Panc1 (cell line): ENCODE measurements around the gene ACTR3. TPM values are rescaled to one million over a fixed set of nuclear protein-coding genes. Genes with fewer than 3 reads are reported as not detected.

Experiments used
- ATAC-seq: fragments of 200-7000 bp; cut with Tn5 transposase; 2 replicates; pipeline ENCODE4 v1.9.1; 2020; ENCODE audit warnings: mild to moderate bottlenecking, moderate library complexity
- BruUV-seq: library from RNA; stranded (reverse); fragments of 400-500 nt; replicated peaks from 2 replicates; lab custom pipeline; 2021; lab: Mats Ljungman, UMichigan
- CTCF ChIA-PET: fragments of 300-600 bp; sonication (Branson Sonifier 250); formaldehyde crosslinking; loops from one replicate; lab custom pipeline; 2022; ENCODE audit warnings: antibody characterized with exemption; lab: Charles Lee
- POLR2A ChIA-PET: fragments of 300-600 bp; sonication (Branson Sonifier 250); formaldehyde crosslinking; loops from one replicate; lab custom pipeline; 2022; ENCODE audit warnings: antibody characterized with exemption; lab: Charles Lee
- DNase-seq: peaks from one replicate; pipeline ENCODE4 v3.0.0-alpha.2; 2010; ENCODE audit warnings: low read depth, low spot score
- H3K27ac ChIP-seq: 2 replicates; pipeline ENCODE4 v1.5.1; 2011; ENCODE audit warnings: mild to moderate bottlenecking, low read length, inconsistent platforms
- H3K27me3 ChIP-seq: fragments of 200-500 bp; sonication (Bioruptor generic); 2 replicates; pipeline ENCODE4 v1.6.0; 2014; ENCODE audit warnings: low read length, inconsistent platforms; ENCODE audit not compliant: control insufficient read depth, insufficient read depth
- H3K36me3 ChIP-seq: fragments of 200-500 bp; sonication (Bioruptor generic); 2 replicates; pipeline ENCODE4 v1.5.1; 2014; ENCODE audit warnings: inconsistent platforms, mild to moderate bottlenecking, low read length, moderate library complexity; ENCODE audit not compliant: control insufficient read depth, insufficient read depth
- H3K4me1 ChIP-seq: 2 replicates; pipeline ENCODE4 v1.5.1; 2011; ENCODE audit warnings: inconsistent platforms, mild to moderate bottlenecking, low read length, moderate library complexity; ENCODE audit not compliant: control insufficient read depth, insufficient read depth
- H3K4me3 ChIP-seq, 2 experiments: 2 replicates each; pipeline ENCODE4 v1.5.1; 2011 to 2012; ENCODE audit warnings: low read depth in 2 of 2, low read length in 2 of 2, mild to moderate bottlenecking in 2 of 2, inconsistent platforms in 1 of 2, moderate library complexity in 1 of 2
- H3K9me3 ChIP-seq: fragments of 200-500 bp; sonication (Bioruptor generic); 2 replicates; pipeline ENCODE4 v1.5.1; 2014; ENCODE audit warnings: low read depth, mild to moderate bottlenecking, inconsistent platforms, low read length, moderate library complexity; ENCODE audit not compliant: control insufficient read depth, insufficient read depth
- POLR2AphosphoS5 ChIP-seq: IDR thresholded peaks from 2 replicates; pipeline ENCODE4 v1.6.1; 2012; ENCODE audit warnings: mild to moderate bottlenecking, low read depth, low read length, moderate library complexity
- SIN3A ChIP-seq: IDR thresholded peaks from 2 replicates; pipeline ENCODE4 v1.6.1; 2012; ENCODE audit warnings: low read depth, mild to moderate bottlenecking, low read length, moderate library complexity, borderline replicate concordance; ENCODE audit not compliant: insufficient read depth
- TCF7L2 ChIP-seq: IDR thresholded peaks from 2 replicates; pipeline ENCODE4 v1.6.1; 2011; ENCODE audit warnings: mild to moderate bottlenecking, low read depth, low read length, inconsistent platforms
- in situ Hi-C: cut with HindIII; loops from 2 replicates; pipeline ENCODE4 v1.10.0; 2016; ENCODE audit warnings: low sequenced_read_pairs, low pct_unique_long_range_greater_than_20kb
- intact Hi-C: fragments of 100-400 bp; cut with micrococcal nuclease; formaldehyde crosslinking; loops from one replicate; pipeline ENCODE4 v1.10.0; 2022; ENCODE audit not compliant: unreplicated experiment
- total RNA-seq: library from RNA; stranded (reverse); gene quantifications from one replicate; pipeline ENCODE4 v1.2.1, GENCODE V29; 2021; ENCODE audit not compliant: unreplicated experiment
- TF ChIP-seq, protein P1 (sequence below): fragments of 450-650 bp; IDR thresholded peaks from 2 replicates; pipeline ENCODE4 v1.5.1; 2017; ENCODE audit warnings: mild to moderate bottlenecking
- TF ChIP-seq, protein P2 (sequence below), 2 experiments: IDR thresholded peaks; 2 replicates each; pipeline ENCODE4 v1.6.1; 2011 to 2012; ENCODE audit warnings: low read depth in 2 of 2, control low read depth in 1 of 2, low read length in 1 of 2, mild to moderate bottlenecking in 1 of 2, moderate library complexity in 1 of 2; ENCODE audit not compliant: insufficient read depth in 1 of 2

ACTR3 gene
- total RNA-seq, 1 experiment from 2014 or later, result 347 TPM

DNA sequence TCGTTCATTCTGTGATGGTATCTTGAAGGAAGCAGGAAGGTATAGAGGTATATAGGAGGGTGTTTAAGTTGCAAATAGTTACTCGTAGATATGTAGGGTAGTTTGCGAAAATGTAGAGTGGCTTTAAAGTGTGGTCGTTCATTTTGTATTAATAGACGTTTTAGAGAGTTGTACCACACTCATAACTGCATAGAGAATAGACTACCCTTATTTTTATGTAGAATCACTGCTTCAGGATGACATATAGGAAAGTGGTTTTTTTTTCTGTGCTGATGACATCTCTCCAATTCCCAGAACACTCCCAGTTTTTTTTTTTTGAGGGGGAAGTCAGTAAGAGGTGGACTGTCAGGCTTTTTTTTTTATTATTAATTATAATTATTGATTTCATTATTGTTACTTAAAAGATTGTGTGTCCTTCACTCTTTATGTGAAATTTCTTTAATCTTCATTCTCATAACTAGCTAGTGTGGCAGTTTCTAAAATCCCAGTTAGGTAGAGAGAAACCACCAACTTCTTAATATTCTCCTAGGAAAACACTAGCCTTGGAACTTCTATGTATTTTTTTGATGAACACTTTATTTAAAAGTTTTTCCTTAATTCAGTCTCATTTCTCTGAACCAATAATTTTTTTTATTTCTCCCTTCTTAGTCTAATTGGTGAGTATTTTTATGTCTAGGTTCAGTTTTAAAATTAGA is 1.5 kb downstream of the ACTR3 start:
- CTCF ChIA-PET, result interaction anchor here (0.7 kb wide), 1 partner anchor 897 kb away, joined by 5 read pairs; no protein-coding TSS in a partner anchor
- Histone ChIP-seq H3K4me3 (peak overlapping the region; percentile 93 to 97), H3K9me3 (no peaks in the 10 kb centered on the region), H3K4me1 (peaks cover 64% of the 10 kb centered on the region), H3K36me3 (no peaks in the 10 kb centered on the region; the same call in 1 of the 2 replicates), H3K27ac (peak overlapping the region; percentile 87), H3K27me3 (no peaks in the 10 kb centered on the region)
- in situ Hi-C loops (no loop called here), intact Hi-C loops (no loop called here)
- TF ChIP-seq, protein P1, sequence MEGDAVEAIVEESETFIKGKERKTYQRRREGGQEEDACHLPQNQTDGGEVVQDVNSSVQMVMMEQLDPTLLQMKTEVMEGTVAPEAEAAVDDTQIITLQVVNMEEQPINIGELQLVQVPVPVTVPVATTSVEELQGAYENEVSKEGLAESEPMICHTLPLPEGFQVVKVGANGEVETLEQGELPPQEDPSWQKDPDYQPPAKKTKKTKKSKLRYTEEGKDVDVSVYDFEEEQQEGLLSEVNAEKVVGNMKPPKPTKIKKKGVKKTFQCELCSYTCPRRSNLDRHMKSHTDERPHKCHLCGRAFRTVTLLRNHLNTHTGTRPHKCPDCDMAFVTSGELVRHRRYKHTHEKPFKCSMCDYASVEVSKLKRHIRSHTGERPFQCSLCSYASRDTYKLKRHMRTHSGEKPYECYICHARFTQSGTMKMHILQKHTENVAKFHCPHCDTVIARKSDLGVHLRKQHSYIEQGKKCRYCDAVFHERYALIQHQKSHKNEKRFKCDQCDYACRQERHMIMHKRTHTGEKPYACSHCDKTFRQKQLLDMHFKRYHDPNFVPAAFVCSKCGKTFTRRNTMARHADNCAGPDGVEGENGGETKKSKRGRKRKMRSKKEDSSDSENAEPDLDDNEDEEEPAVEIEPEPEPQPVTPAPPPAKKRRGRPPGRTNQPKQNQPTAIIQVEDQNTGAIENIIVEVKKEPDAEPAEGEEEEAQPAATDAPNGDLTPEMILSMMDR, result no peak
- TF ChIP-seq POLR2AphosphoS5 (no peak), SIN3A (no peak), TCF7L2 (no peak)
- TF ChIP-seq, protein P2, sequence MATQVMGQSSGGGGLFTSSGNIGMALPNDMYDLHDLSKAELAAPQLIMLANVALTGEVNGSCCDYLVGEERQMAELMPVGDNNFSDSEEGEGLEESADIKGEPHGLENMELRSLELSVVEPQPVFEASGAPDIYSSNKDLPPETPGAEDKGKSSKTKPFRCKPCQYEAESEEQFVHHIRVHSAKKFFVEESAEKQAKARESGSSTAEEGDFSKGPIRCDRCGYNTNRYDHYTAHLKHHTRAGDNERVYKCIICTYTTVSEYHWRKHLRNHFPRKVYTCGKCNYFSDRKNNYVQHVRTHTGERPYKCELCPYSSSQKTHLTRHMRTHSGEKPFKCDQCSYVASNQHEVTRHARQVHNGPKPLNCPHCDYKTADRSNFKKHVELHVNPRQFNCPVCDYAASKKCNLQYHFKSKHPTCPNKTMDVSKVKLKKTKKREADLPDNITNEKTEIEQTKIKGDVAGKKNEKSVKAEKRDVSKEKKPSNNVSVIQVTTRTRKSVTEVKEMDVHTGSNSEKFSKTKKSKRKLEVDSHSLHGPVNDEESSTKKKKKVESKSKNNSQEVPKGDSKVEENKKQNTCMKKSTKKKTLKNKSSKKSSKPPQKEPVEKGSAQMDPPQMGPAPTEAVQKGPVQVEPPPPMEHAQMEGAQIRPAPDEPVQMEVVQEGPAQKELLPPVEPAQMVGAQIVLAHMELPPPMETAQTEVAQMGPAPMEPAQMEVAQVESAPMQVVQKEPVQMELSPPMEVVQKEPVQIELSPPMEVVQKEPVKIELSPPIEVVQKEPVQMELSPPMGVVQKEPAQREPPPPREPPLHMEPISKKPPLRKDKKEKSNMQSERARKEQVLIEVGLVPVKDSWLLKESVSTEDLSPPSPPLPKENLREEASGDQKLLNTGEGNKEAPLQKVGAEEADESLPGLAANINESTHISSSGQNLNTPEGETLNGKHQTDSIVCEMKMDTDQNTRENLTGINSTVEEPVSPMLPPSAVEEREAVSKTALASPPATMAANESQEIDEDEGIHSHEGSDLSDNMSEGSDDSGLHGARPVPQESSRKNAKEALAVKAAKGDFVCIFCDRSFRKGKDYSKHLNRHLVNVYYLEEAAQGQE (IDR thresholded peaks at IDR 0.05; ENCODE audit: insufficient read depth in 1 of 2, low read depth in 2 of 2, low read length in 1 of 2), result no peak
- no TSS peak for BruUV-seq
- no peak for ATAC-seq
- POLR2A ChIA-PET, result no interaction called here
- no peak for DNase-seq

DNA sequence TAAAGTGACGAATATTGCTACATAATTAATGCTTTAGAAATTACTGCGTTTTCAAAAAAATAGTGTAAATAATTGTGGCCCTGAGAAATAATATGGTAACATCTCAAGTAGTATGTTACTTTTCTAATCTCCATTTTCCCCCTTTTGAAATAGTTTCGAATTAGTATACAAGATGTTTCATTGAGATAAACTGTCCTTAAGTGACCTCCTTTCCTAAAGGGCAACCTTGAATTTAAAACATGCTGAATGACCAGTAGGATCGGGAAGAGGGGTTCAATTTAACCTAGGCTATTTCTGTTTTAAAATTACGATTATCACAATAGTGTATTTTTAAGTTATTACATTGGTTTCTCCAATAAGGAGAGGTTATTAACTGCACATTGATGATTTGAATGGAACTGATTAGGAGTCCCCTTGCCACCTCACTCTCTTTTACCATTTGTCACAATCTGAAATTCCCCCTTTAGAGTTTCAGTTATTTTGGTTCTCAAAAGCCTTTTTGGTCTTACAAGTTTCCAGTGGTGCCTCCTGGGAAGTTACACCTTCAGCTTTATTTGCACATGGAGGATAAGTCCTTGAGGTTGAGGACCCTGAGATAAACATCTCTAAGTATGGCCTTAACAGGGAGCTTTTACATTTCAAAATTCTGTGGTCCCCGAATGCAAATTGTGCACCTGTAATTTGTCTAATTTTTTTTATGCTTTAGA is 2.3 kb downstream of the ACTR3 start:
- ATAC-seq (no peak), DNase-seq (no peak)
- ChIA-PET CTCF (no interaction called here), POLR2A (interaction anchor here (0.5 kb wide), 1 partner anchor 10 kb away, joined by 4 read pairs; no protein-coding TSS in a partner anchor)
- Histone ChIP-seq H3K36me3 (no peaks in the 10 kb centered on the region; the same call in none of the 2 replicates), H3K27ac (peak overlapping the region; percentile 87), H3K9me3 (no peaks in the 10 kb centered on the region), H3K27me3 (no peaks in the 10 kb centered on the region), H3K4me1 (peaks cover 64% of the 10 kb centered on the region), H3K4me3 (peak overlapping the region; percentile 93 to 97)
- no TSS peak for BruUV-seq
- TF ChIP-seq POLR2AphosphoS5, result no peak
- intact Hi-C loops (no loop called here), in situ Hi-C loops (no loop called here)
